Stimulated activated CD4-positive, alpha-beta T cell treated with anti-CD3 and anti-CD28 coated beads, Interleukin-1b, Interleukin-23, amount 100 ng/mL, for 24 hours (primary cell): Measurements from ENCODE around the gene SLC19A1.
A peak's percentile ranks its signal among the peaks of the same experiment; 100 is the strongest.

Source experiments
- DNase-seq, 4 experiments: peaks; one replicate each; pipeline ENCODE4 v3.0.0-alpha.2; 2020; ENCODE audit warnings: low read depth in 4 of 4, low spot score in 1 of 4

The SLC19A1 gene

GRCh38 chr21:45545691-45546531, 3.7 kb upstream of the SLC19A1 start:
- DNase-seq, result no peak

- no peak for DNase-seq
These were observed 3.0 kb upstream of the SLC19A1 start for GRCh38 chr21:45545236-45545570.

- DNase-seq, result no peak
These were observed 2.4 kb upstream of the SLC19A1 start for GRCh38 chr21:45544449-45545235.

- DNase-seq, result no peak
These were observed 1.6 kb upstream of the SLC19A1 start for GRCh38 chr21:45543710-45544448.

- no peak for DNase-seq
These were observed 1.1 kb upstream of the SLC19A1 start for GRCh38 chr21:45543371-45543709.

GRCh38 chr21:45542667-45543370, 579 bp upstream of the SLC19A1 start:
- no peak for DNase-seq

GRCh38 chr21:45541221-45542039, 810 bp downstream of the SLC19A1 start:
- peak; percentile 58 to 81 (median 72) for DNase-seq

- DNase-seq, result no peak
These were observed 1.7 kb downstream of the SLC19A1 start for GRCh38 chr21:45540601-45540970.

GRCh38 chr21:45539796-45540600, 2.2 kb downstream of the SLC19A1 start:
- DNase-seq, result no peak

- DNase-seq, result no peak
These were observed 3.0 kb downstream of the SLC19A1 start for GRCh38 chr21:45539046-45539795.

GRCh38 chr21:45538381-45539045, 3.7 kb downstream of the SLC19A1 start:
- DNase-seq, result no peak

- no peak for DNase-seq
These were observed 4.4 kb downstream of the SLC19A1 start for GRCh38 chr21:45537746-45538291.

GRCh38 chr21:45537111-45537745, 5.0 kb downstream of the SLC19A1 start:
- no peak for DNase-seq

- DNase-seq, result no peak
These were observed 5.7 kb downstream of the SLC19A1 start for GRCh38 chr21:45536301-45537081.

GRCh38 chr21:45535341-45536081, 6.7 kb downstream of the SLC19A1 start:
- DNase-seq, result no peak
